Right lobe of liver (tissue), 6 donors: ENCODE data around the gene SNAPC5. TPM values are rescaled to one million over a fixed set of nuclear protein-coding genes. Genes with fewer than 3 reads are reported as not detected.

Experiments used
- ATAC-seq, 4 donors: fragments of 200-7000 bp; cut with Tn5 transposase; one replicate each; pipeline ENCODE4 v1.9.1; 2020; ENCODE audit warnings: mild to moderate bottlenecking in 4 of 4, moderate library complexity in 4 of 4
- DNase-seq, 3 donors: peaks; one replicate each; pipeline ENCODE4 v3.0.0-alpha.2; 2020
- H3K27ac ChIP-seq, 3 donors: fragments of 200-600 bp; one replicate each; pipeline ENCODE4 v1.8.0; 2022
- H3K27me3 ChIP-seq, 2 donors: fragments of 200-600 bp; one replicate each; pipeline ENCODE4 v1.8.0; 2022
- H3K36me3 ChIP-seq, 4 donors: fragments of 200-600 bp; sonication (generic) in 1 of 4; one replicate each; pipeline versions ENCODE4 v1.5.1 to v1.8.0; 2017 to 2022; ENCODE audit warnings: control low read depth in 1 of 4
- H3K4me1 ChIP-seq, 4 donors: fragments of 200-600 bp; sonication (generic) in 1 of 4; one replicate each; pipeline versions ENCODE4 v1.5.1 to v1.8.0; 2017 to 2022; ENCODE audit warnings: control low read depth in 1 of 4
- H3K4me3 ChIP-seq, 3 donors: fragments of 200-600 bp; one replicate each; pipeline ENCODE4 v1.8.0; 2022
- H3K9me3 ChIP-seq, 4 donors: fragments of 200-600 bp; sonication (generic) in 1 of 4; one replicate each; pipeline versions ENCODE4 v1.5.1 to v1.8.0; 2017 to 2022; ENCODE audit warnings: control low read depth in 1 of 4
- CTCF ChIP-seq, 4 donors: fragments of 200-600 bp in 3 of 4; fragments of 450-650 bp in 1 of 4; IDR thresholded peaks; one replicate each; pipeline versions ENCODE4 v1.5.1 to v1.8.0; 2016 to 2022; ENCODE audit warnings: antibody characterized with exemption in 4 of 4, mild to moderate bottlenecking in 2 of 4
- POLR2A ChIP-seq: fragments of 450-650 bp; IDR thresholded peaks from one replicate; pipeline ENCODE4 v1.6.1; 2017; ENCODE audit warnings: antibody characterized with exemption, mild to moderate bottlenecking
- WGBS: methylation state at CpG from one replicate; pipeline ENCODE4 v1.1.6; 2018; ENCODE audit warnings: low coverage, low lambda C conversion rate; ENCODE audit not compliant: insufficient coverage; ENCODE audit errors: missing lambda C conversion rate; 5-methylcytosine and 5-hydroxymethylcytosine counted together
- intact Hi-C, 2 donors: fragments of 100-400 bp; cut with DNase I; formaldehyde crosslinking; loops; one replicate each; pipeline versions ENCODE4 v1.11.2 to v1.14.1; 2022
- total RNA-seq, 6 experiments: library from RNA; depleted of rRNA in 2 of 6; stranded (reverse); fragments of >200 nt in 2 of 6; fragmentation: NEBNext Ultra II Directional in 3 of 6; extraction: Animal tissue kit (Norgen Biotek cat#: 25700) in 3 of 6; gene quantifications; one replicate each; pipeline versions ENCODE4 v1.1.0 to v1.2.4, GENCODE V29; 2016 to 2023
- donor health status: DM: no; HTN: yes; CAD: no.
- donor health status: DM: no; HTN: no; CAD: no.
- donor health status: DM: no; HTN: no; CAD: no.
- donor health status: DM: no; HTN: yes; CAD: no.
- donor health status: DM: no; HTN: yes; CAD: no.

The SNAPC5 gene
- total RNA-seq, 6 experiments from 2014 or later, result 11.8 to 23.1 (median 16.2) TPM

DNA sequence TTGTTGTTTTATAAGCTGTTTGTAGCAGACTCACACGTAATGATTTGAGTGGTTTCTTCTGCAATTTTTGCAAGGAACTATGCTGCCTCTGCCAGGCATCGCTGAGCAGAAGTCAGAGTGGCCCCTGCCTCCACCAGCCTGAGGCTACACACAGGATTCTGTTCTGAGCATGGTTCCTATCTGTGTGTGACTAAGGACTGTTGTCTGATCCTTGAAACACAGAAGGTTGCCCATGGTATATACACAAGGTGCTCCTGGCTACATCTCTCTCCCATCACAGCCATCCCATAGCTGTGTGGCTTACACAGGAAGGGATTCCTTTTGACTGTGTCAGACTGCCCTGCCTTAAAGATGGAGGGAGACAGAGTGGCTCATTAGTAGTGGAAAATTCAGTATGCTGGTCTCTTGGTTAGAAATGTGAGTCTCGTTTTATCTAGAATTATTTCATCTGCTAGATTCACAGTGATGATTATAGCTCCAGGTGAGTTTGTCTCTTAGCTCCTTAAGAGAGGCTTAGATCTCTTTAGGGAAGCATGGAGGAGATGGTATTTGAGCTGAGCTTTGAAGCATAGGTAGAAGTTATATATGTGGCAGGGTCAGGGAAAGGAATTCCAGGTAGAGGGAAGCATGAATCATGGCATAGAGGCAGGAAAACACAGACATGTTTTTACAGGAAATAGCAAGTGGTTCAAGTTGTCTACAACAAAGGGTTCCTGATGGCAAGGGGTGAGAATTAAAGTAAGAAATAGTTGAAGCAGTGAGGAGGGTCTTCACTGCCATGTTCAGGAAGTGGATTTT, 37.5 kb downstream of the SNAPC5 start:
- TF ChIP-seq POLR2A, result no peak
- TF ChIP-seq CTCF (IDR thresholded peaks at IDR 0.05), result no peak
- Histone ChIP-seq H3K27me3 (no peaks in the 10 kb centered on the region), H3K27ac (no peak overlapping the region), H3K9me3 (no peaks in the 10 kb centered on the region), H3K36me3 (no peaks in the 10 kb centered on the region), H3K4me3 (no peak overlapping the region), H3K4me1 (no peaks in the 10 kb centered on the region)
- no peak for DNase-seq
- no peak for ATAC-seq
- intact Hi-C loops, result no loop called here
- WGBS, result 52% methylated on average over 3 of the region's 3 CpGs

- no peak overlapping the region for H3K4me3 ChIP-seq
- no peak overlapping the region for H3K27ac ChIP-seq
- WGBS, result 73% methylated on average over 3 of the region's 3 CpGs
- DNase-seq, result no peak
- H3K27me3 ChIP-seq, result no peaks in the 10 kb centered on the region
- intact Hi-C loops, result no loop called here
- no peaks in the 10 kb centered on the region for H3K36me3 ChIP-seq
- H3K9me3 ChIP-seq, result no peaks in the 10 kb centered on the region
- peaks cover 0 to 15% (median 2%) of the 10 kb centered on the region in 4 donors for H3K4me1 ChIP-seq
- TF ChIP-seq POLR2A (no peak), CTCF (IDR thresholded peaks at IDR 0.05) (no peak)
- no peak for ATAC-seq
Measured at GRCh38 chr15:66456211-66456610, 41.4 kb downstream of the SNAPC5 start.

- Histone ChIP-seq H3K27me3 (no peaks in the 10 kb centered on the region), H3K4me1 (peaks cover 0 to 15% (median 2%) of the 10 kb centered on the region in 4 donors), H3K27ac (no peak overlapping the region), H3K9me3 (no peaks in the 10 kb centered on the region), H3K4me3 (no peak overlapping the region), H3K36me3 (no peaks in the 10 kb centered on the region)
- ATAC-seq (peak in 1 of 4 donors; percentile 51), DNase-seq (no peak)
- WGBS, result 64% methylated on average over 2 of the region's 2 CpGs
- TF ChIP-seq POLR2A (no peak), CTCF (IDR thresholded peaks at IDR 0.05) (no peak)
- intact Hi-C loops, result no loop called here
Measured at GRCh38 chr15:66454143-66454542, 43.4 kb downstream of the SNAPC5 start.

DNA sequence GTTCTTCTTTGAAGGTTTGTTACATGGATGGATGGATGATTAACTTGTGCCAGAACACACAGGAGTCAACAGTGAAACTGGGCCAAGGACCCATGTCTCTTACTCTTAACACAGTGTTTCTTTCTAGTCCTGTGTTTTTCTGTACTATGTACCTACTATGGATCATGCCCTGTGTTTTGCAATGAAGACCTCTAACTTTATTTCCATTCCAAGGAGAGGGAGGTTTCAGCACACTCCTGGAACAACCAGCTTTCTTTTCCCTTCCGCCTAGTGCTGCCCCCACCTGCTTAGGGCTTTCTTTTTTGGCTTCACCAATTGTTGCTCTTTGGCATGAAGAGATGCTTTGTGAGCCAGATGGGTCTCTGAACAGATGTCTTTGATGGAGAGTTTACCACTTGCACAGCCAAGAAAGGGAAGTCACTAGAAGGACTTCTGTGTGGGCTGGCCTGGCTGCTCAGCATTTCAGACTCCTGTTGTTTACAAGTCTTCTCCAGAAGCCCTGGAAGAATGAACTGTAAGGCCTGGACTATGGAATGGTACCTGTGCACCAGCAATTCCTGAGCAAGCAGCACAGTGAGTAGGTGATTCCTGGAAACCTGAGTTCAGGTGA, 44.5 kb downstream of the SNAPC5 start:
- H3K4me3 ChIP-seq, result no peak overlapping the region
- intact Hi-C loops, result no loop called here
- H3K9me3 ChIP-seq, result no peaks in the 10 kb centered on the region
- TF ChIP-seq POLR2A (no peak), CTCF (IDR thresholded peaks at IDR 0.05) (no peak)
- peak overlapping the region in 2 of 3 donors; percentile 13 to 61 for H3K27ac ChIP-seq
- H3K36me3 ChIP-seq, result no peaks in the 10 kb centered on the region
- 57% methylated on average over 1 of the region's 1 CpG for WGBS
- peak; percentile 63 to 93 (median 80) for ATAC-seq
- no peaks in the 10 kb centered on the region for H3K27me3 ChIP-seq
- H3K4me1 ChIP-seq, result peaks cover 0 to 15% (median 2%) of the 10 kb centered on the region in 4 donors
- peak in 1 of 3 donors; percentile 52 for DNase-seq
